Activated naive CD4-positive, alpha-beta T cell treated with anti-CD3 and anti-CD28 coated beads, Interleukin-2, amount 10 ng/mL, durations not matched to agents 7 days and 5 days (primary cell): ENCODE results near the gene TMEM156.

ENCODE experiments used
- CTCF ChIA-PET: fragments of 350-600 bp; sonication (Branson Sonifier 250); formaldehyde crosslinking; loops from one replicate; lab custom pipeline; 2021; ENCODE audit warnings: antibody characterized with exemption; lab: Charles Lee
- DNase-seq: peaks from one replicate; pipeline ENCODE4 v3.0.0-alpha.2; 2020
- H3K27ac Mint-ChIP-seq: one replicate; pipeline ENCODE4 v1.8.0; 2021; ENCODE audit warnings: mild to moderate bottlenecking, moderate library complexity, mixed read lengths
- H3K27me3 Mint-ChIP-seq: one replicate; pipeline ENCODE4 v1.8.0; 2021; ENCODE audit warnings: mild to moderate bottlenecking, mixed read lengths
- H3K36me3 Mint-ChIP-seq: one replicate; pipeline ENCODE4 v1.8.0; 2021; ENCODE audit warnings: mixed read lengths
- H3K4me1 Mint-ChIP-seq: one replicate; pipeline ENCODE4 v1.8.0; 2021; ENCODE audit warnings: mixed read lengths
- H3K4me3 Mint-ChIP-seq: one replicate; pipeline ENCODE4 v1.8.0; 2021; ENCODE audit warnings: mild to moderate bottlenecking, moderate library complexity, mixed read lengths
- H3K9me3 Mint-ChIP-seq: one replicate; pipeline ENCODE4 v1.8.0; 2021; ENCODE audit warnings: mixed read lengths

TMEM156 gene, protein sequence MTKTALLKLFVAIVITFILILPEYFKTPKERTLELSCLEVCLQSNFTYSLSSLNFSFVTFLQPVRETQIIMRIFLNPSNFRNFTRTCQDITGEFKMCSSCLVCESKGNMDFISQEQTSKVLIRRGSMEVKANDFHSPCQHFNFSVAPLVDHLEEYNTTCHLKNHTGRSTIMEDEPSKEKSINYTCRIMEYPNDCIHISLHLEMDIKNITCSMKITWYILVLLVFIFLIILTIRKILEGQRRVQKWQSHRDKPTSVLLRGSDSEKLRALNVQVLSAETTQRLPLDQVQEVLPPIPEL

DNA sequence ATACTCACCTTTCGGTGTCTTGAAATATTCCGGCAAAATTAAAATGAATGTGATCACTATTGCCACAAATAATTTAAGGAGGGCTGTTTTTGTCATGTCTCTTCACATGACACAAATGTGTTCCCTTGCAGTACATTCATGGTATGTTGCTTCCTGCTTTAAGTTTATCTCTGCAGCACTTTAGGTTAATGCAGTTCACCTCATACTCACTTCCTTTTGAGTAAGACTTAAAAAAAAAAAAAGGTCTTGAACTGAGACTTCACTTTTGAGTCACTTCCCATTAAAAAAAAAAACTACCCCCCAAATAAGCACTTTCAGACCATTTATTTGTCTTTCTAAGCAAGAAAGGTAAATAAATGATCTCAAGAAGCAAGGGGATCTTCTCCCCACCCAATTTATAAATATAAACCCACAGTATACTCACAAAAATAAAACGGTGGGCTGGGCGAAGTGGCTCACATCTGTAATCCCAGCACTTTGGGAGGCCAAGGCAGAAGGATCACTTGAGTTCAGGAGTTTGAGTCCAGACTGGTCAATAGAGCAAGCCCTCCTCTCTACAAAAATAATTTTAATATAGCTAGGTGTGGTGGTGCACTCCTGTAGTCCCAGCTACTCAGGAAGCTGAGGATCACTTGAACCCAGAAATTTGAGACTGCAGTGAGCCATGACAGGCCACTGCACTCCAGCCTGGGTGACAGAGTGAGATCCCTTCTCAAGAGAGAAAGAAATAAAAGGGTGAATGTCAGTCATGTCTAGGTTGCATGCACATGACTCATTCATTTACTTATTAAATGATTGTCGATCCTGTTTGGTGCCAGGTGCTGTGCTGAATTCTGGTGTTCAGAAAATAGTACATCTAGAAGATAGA is at the start of gene TMEM156:
Gene TMEM156 (minus strand): TSS at position 192 of the 868 bp plus-strand sequence. CDS start 96 bp downstream, at position 96.
- Mint-ChIP-seq H3K27me3 (no peaks in the 10 kb centered on the region), H3K4me1 (peaks cover 46% of the 10 kb centered on the region), H3K27ac (peak within 1 kb of the TSS; percentile 97), H3K9me3 (no peaks in the 10 kb centered on the region), H3K4me3 (peak within 1 kb of the TSS; percentile 74), H3K36me3 (peaks cover 9% of the 10 kb centered on the region)
- peak; percentile 28 for DNase-seq
- CTCF ChIA-PET, result interaction anchor here (1.0 to 1.3 kb wide), 2 partner anchors 12 to 48 kb away, joined by 3 read pairs; no protein-coding TSS in a partner anchor

DNA sequence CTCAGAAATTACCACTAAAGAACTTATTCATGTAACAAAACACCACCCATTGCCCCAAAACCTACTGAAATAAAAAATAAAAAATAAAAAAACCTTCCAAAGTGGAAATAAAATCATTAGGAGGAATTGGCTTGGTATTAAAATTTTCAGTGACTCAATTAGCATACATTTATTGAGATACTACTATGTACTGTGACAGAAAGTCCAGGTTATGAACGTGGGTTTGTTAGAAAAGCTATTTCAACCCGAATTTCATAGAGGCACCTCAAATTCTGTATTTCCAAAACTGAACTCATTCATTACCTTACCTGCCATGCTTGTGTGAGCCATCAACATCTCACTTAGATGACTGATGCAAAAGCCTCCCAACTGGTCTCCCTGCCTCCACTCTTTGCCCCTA is 46.6 kb upstream of the TMEM156 start:
- CTCF ChIA-PET, result interaction anchor here (0.5 kb wide), 1 partner anchor 11 kb away, joined by 3 read pairs; no protein-coding TSS in a partner anchor
- no peak overlapping the region for H3K27ac Mint-ChIP-seq
- H3K27me3 Mint-ChIP-seq, result no peaks in the 10 kb centered on the region
- no peak for DNase-seq
- no peaks in the 10 kb centered on the region for H3K9me3 Mint-ChIP-seq
- peaks cover 52% of the 10 kb centered on the region for H3K36me3 Mint-ChIP-seq
- no peak overlapping the region for H3K4me3 Mint-ChIP-seq
- no peaks in the 10 kb centered on the region for H3K4me1 Mint-ChIP-seq

DNA sequence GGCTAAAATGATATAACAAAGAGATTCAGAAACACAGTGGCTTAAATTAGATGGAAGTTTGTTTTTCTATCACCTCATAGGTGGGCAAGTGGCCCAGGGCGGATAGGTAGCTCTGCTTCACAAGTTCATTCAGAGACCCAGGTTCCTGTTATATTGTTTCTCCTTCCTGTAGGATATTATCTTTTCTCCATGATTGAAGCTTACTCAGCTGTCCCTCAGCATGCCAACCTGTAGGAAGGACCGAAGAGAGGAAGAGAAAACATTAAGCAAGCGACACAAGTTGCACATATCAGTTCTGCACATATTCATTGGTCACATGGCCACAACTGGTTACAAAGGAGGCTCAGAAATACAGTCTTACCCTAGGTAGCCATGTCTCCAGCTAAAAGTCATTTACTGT is 36.7 kb upstream of the TMEM156 start:
- CTCF ChIA-PET, result no interaction called here
- peaks cover 12% of the 10 kb centered on the region for H3K36me3 Mint-ChIP-seq
- H3K9me3 Mint-ChIP-seq, result no peaks in the 10 kb centered on the region
- peaks cover 3% of the 10 kb centered on the region for H3K4me1 Mint-ChIP-seq
- H3K27me3 Mint-ChIP-seq, result no peaks in the 10 kb centered on the region
- no peak for DNase-seq
- H3K27ac Mint-ChIP-seq, result no peak overlapping the region
- no peak overlapping the region for H3K4me3 Mint-ChIP-seq

DNA sequence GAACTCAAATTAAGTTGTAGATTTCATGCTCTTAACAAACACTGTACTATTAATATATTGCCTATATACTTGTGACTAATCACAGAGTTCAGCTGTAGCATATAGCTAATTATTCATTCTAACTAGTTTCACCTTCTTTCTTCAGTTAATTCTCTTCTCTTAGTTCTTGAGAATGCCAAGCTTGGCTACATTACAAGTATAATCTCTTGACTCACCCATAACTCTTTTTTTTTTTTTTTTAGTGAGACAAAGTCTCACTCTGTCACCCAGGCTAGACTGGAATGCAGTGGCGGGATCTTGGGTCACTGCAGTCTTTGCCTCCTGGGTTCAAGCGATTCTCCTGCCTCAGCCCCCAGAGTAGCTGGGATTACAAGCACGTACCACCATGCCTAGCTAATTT is 35.2 kb upstream of the TMEM156 start:
- CTCF ChIA-PET, result interaction anchor here (0.7 to 1.1 kb wide), 2 partner anchors 11 to 68 kb away, joined by 3 read pairs; no protein-coding TSS in a partner anchor
- H3K9me3 Mint-ChIP-seq, result no peaks in the 10 kb centered on the region
- H3K4me3 Mint-ChIP-seq, result no peak overlapping the region
- H3K36me3 Mint-ChIP-seq, result peaks cover 16% of the 10 kb centered on the region
- no peaks in the 10 kb centered on the region for H3K27me3 Mint-ChIP-seq
- no peak for DNase-seq
- no peak overlapping the region for H3K27ac Mint-ChIP-seq
- H3K4me1 Mint-ChIP-seq, result peaks cover 7% of the 10 kb centered on the region

DNA sequence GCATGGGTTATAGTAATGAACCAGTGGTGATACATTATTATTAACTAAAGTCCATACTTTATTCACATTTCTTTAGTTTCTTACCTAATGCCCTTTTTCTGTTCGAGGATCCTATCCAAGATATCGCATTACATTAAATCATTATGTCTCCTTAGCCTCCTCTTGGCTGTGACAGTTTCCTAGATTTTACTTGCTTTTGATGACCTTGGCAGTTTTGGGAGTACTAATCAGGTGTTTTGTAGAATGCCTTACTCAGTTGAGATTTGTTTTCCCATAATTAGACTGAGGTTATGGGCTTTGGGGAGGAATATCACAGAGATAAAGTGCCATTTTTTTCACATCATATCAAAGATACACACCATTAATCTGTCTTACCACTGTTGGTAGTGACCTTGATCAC is 34.8 kb upstream of the TMEM156 start:
- Mint-ChIP-seq H3K36me3 (peaks cover 19% of the 10 kb centered on the region), H3K4me1 (peaks cover 10% of the 10 kb centered on the region), H3K27ac (no peak overlapping the region), H3K4me3 (no peak overlapping the region), H3K9me3 (no peaks in the 10 kb centered on the region), H3K27me3 (no peaks in the 10 kb centered on the region)
- CTCF ChIA-PET, result interaction anchor here (0.7 to 1.1 kb wide), 2 partner anchors 12 to 68 kb away, joined by 3 read pairs; no protein-coding TSS in a partner anchor
- DNase-seq, result no peak

DNA sequence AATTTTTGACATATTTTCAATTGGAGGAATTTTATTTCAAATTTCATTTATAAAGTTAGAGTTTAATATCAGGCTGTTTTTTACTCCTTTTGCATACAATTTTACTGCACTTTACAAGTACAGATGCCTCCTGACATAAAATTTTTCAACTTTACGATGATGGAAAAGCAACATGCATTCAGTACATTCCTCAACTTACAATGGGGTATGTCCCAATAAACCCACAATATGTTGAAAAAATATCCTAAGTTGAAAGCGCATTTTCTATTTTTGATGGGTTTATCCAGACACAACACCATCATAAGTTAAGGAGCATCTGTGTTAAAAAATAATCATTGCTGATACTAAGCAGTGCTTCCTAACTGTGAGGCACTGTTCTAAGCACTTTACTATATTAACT is 34.2 kb upstream of the TMEM156 start:
- H3K36me3 Mint-ChIP-seq, result peaks cover 20% of the 10 kb centered on the region
- H3K4me1 Mint-ChIP-seq, result peaks cover 15% of the 10 kb centered on the region
- CTCF ChIA-PET, result interaction anchor here (0.9 kb wide), 1 partner anchor 36 kb away, joined by 3 read pairs; no protein-coding TSS in a partner anchor

DNA sequence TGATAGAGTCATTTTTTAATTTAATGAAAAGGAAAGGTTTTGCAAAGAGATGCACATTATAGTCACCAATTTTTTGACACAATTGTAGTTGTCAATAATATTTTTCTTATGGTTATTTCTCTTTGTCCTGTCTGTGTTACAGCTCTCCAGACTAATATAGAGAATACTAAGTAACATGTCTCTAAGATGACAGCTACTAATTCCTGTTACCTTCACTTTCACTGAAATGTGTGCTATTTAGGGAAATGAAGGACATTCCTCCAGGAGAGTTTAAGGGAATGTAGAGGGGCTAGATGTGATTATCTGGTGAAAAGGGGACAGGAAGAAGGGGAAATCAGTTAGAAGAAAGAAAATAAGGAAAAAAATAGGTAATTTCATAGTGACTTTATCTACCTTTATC is 31.2 kb upstream of the TMEM156 start:
- DNase-seq, result no peak
- CTCF ChIA-PET, result interaction anchor here (0.7 to 1.2 kb wide), 2 partner anchors 70 to 72 kb away, joined by 3 read pairs; no protein-coding TSS in a partner anchor
- Mint-ChIP-seq H3K4me1 (peaks cover 15% of the 10 kb centered on the region), H3K36me3 (peaks cover 10% of the 10 kb centered on the region), H3K27me3 (no peaks in the 10 kb centered on the region), H3K9me3 (no peaks in the 10 kb centered on the region), H3K27ac (no peak overlapping the region), H3K4me3 (no peak overlapping the region)

More for the DNA sequence above, 34.2 kb upstream of the TMEM156 start:
- H3K9me3 Mint-ChIP-seq, result no peaks in the 10 kb centered on the region
- no peaks in the 10 kb centered on the region for H3K27me3 Mint-ChIP-seq
- no peak overlapping the region for H3K4me3 Mint-ChIP-seq
- no peak for DNase-seq
- no peak overlapping the region for H3K27ac Mint-ChIP-seq

DNA sequence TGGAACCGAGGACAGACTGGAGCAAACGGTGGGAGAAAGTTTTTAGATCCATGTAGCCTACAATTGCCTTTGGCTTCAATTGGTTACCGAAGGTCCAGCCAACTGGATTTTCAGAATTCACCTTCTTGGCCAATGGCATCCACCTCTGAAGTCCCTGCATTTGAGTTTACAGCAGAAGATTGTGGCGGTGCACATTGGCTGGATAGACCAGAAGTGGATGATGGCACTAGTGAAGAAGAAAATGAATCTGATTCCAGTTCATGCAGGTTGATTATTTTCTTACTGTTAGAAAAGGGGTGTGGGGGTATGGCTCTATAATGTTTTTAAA is 30.5 kb upstream of the TMEM156 start:
- CTCF ChIA-PET, result interaction anchor here (0.7 to 1.2 kb wide), 2 partner anchors 71 to 72 kb away, joined by 3 read pairs; no protein-coding TSS in a partner anchor
- no peaks in the 10 kb centered on the region for H3K9me3 Mint-ChIP-seq
- H3K4me1 Mint-ChIP-seq, result peaks cover 15% of the 10 kb centered on the region
- no peak overlapping the region for H3K4me3 Mint-ChIP-seq
- no peaks in the 10 kb centered on the region for H3K27me3 Mint-ChIP-seq
- no peak for DNase-seq
- H3K36me3 Mint-ChIP-seq, result peaks cover 10% of the 10 kb centered on the region
- H3K27ac Mint-ChIP-seq, result no peak overlapping the region

DNA sequence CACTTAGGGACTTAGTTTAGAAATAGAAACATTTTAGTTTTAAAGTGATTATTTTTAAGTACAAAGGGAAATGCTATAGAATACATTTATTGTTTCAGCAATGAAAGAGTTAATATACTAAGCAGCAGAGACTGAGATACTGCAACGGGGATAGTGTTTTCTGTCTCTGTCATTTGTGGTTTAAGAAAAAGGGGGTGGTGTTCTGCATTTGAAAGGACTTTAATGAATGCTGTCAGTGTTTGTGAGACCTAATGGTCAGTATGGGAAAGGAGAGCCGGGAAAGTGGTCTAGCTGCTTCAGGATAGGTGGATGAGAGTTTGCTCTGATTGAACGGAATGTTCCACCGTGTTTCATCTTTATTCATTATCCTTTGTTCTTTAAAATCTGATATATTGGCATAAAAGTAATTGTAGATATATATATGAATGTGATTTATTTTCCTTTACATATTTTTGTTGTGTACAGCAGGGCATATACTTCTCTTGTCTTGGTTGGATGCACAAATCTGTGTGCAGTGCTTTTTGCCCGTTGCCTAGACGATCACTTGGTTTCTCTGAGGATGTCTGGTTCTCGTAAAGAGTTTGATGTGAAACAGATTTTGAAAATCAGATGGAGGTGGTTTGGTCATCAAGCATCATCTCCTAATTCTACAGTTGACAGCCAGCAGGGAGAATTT is 30.0 kb upstream of the TMEM156 start, which contains the start of gene KLHL5:
Gene KLHL5 (plus strand): TSS at position 139 of the 676 bp plus-strand sequence. CDS start 421 bp downstream, at position 560.
- Mint-ChIP-seq H3K27me3 (no peaks in the 10 kb centered on the region), H3K4me3 (no peak within 1 kb of the TSS), H3K36me3 (peaks cover 10% of the 10 kb centered on the region), H3K4me1 (peaks cover 15% of the 10 kb centered on the region), H3K27ac (no peak within 1 kb of the TSS), H3K9me3 (no peaks in the 10 kb centered on the region)
- CTCF ChIA-PET, result interaction anchor here (1.2 kb wide), 1 partner anchor 10 kb away, joined by 3 read pairs; no protein-coding TSS in a partner anchor
- no peak for DNase-seq

DNA sequence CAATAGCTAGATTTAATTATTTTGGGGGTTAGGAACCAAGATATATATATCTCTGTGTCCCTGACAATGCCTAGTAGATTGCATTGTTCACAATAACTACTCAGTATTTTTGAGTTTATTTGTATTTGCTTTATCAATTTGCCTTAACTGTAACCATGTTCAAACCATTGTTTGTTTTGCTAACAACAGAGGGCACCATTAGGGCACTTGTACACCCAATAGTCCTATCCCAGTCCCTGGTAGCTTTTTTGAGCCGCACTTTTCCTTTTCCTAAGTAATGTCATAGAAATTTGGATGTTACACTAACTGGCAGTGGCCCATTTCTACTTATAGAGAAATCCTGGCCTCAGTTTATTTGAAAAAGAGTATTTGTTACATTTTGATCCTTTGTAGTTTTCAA is 29.2 kb upstream of the TMEM156 start:
- CTCF ChIA-PET, result interaction anchor here (1.2 kb wide), 1 partner anchor 10 kb away, joined by 3 read pairs; no protein-coding TSS in a partner anchor
- no peaks in the 10 kb centered on the region for H3K27me3 Mint-ChIP-seq
- H3K36me3 Mint-ChIP-seq, result peaks cover 12% of the 10 kb centered on the region
- peaks cover 19% of the 10 kb centered on the region for H3K4me1 Mint-ChIP-seq
- no peak overlapping the region for H3K4me3 Mint-ChIP-seq
- no peaks in the 10 kb centered on the region for H3K9me3 Mint-ChIP-seq
- H3K27ac Mint-ChIP-seq, result no peak overlapping the region
- DNase-seq, result no peak

DNA sequence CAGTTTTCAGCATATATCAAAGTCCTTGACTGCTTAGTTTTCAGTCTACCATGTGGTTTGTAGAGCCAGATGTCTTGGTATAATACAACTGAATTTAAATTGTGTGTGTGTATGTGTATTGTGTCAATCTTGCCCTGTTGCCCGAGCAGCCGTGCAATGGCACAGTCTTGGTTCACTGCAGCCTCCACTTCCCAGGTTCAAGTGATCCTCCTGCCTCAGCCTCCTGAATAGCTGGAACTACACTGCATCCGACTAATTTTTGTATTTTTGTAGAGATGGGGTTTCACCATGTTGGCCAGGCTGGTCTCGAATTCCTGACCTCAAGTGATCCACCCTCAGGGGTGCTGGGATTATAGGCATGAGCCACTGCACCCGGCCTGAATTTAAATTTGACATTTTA is 23.8 kb upstream of the TMEM156 start:
- Mint-ChIP-seq H3K27ac (no peak overlapping the region), H3K4me1 (peaks cover 21% of the 10 kb centered on the region), H3K4me3 (no peak overlapping the region), H3K36me3 (peaks cover 13% of the 10 kb centered on the region), H3K27me3 (no peaks in the 10 kb centered on the region), H3K9me3 (no peaks in the 10 kb centered on the region)
- DNase-seq, result no peak
- CTCF ChIA-PET, result no interaction called here

DNA sequence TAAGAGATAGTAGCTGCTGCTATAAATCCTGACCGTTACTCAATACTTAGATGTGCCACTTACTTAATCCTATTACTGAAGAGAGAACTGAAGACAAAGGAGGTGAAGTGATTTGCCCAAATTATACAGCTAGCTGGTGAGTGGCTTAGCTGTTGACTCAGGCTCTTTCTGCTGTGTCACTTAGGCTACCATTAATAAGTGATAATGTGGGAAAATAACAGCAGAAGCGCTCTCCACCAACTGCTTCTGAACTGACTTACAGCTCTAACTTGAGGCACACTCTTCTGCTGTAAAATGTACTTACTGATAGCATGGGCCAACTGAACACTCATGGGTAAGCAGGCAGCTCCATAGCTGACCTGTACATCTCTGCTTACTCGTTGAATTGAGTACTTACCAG is 22.3 kb upstream of the TMEM156 start:
- H3K36me3 Mint-ChIP-seq, result peaks cover 18% of the 10 kb centered on the region
- H3K4me3 Mint-ChIP-seq, result no peak overlapping the region
- no peak for DNase-seq
- CTCF ChIA-PET, result no interaction called here
- no peak overlapping the region for H3K27ac Mint-ChIP-seq
- H3K4me1 Mint-ChIP-seq, result peaks cover 26% of the 10 kb centered on the region
- H3K27me3 Mint-ChIP-seq, result no peaks in the 10 kb centered on the region
- H3K9me3 Mint-ChIP-seq, result no peaks in the 10 kb centered on the region

DNA sequence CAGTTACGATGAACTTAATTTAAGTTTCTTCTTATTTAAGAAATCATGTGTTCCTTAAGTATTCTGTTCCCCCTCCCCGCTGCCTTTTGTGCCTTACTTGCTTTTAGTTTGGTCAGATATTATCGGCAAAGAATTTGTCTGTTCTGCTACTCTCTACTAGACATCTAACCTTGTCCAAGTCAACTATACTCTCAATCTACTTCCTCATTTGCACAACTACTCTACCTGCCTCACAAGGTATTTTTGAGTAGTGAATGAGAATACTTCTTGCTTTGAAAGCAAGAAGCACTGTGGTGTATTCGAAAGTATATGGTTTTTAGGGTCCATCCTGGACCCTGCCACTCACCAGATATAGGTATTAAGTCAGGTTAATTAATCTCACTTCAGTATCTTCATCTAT is 21.8 kb upstream of the TMEM156 start:
- CTCF ChIA-PET, result no interaction called here
- Mint-ChIP-seq H3K27ac (no peak overlapping the region), H3K9me3 (no peaks in the 10 kb centered on the region), H3K4me1 (peaks cover 30% of the 10 kb centered on the region), H3K36me3 (peaks cover 19% of the 10 kb centered on the region), H3K27me3 (no peaks in the 10 kb centered on the region), H3K4me3 (no peak overlapping the region)
- no peak for DNase-seq
